ENCODE data around the gene PCNP.
"Not testable (repeated sequence)": the region's sequence is repeated elsewhere in the genome, so short reads cannot be mapped to it uniquely, and the experiment has no call there.

Gene PCNP

GRCh38 chr3:101611023-101611422 lies 37.0 kb downstream of the PCNP start:
- no peak overlapping the region for H3K4me3 ChIP-seq (ENCODE audit: low read length)

GRCh38 chr3:101613014-101613413 lies 39.0 kb downstream of the PCNP start:
- H3K4me3 ChIP-seq (ENCODE audit: low read length); DNase-seq (ENCODE audit: low read depth): not testable (repeated sequence)

More at GRCh38 chr3:101611023-101611422, 37.0 kb downstream of the PCNP start:
- TF ChIP-seq, protein P1, sequence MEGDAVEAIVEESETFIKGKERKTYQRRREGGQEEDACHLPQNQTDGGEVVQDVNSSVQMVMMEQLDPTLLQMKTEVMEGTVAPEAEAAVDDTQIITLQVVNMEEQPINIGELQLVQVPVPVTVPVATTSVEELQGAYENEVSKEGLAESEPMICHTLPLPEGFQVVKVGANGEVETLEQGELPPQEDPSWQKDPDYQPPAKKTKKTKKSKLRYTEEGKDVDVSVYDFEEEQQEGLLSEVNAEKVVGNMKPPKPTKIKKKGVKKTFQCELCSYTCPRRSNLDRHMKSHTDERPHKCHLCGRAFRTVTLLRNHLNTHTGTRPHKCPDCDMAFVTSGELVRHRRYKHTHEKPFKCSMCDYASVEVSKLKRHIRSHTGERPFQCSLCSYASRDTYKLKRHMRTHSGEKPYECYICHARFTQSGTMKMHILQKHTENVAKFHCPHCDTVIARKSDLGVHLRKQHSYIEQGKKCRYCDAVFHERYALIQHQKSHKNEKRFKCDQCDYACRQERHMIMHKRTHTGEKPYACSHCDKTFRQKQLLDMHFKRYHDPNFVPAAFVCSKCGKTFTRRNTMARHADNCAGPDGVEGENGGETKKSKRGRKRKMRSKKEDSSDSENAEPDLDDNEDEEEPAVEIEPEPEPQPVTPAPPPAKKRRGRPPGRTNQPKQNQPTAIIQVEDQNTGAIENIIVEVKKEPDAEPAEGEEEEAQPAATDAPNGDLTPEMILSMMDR (conservative IDR thresholded peaks at IDR 0.05; ENCODE audit: low read length), result no peak
- no peak for DNase-seq (ENCODE audit: low read depth)

DNA sequence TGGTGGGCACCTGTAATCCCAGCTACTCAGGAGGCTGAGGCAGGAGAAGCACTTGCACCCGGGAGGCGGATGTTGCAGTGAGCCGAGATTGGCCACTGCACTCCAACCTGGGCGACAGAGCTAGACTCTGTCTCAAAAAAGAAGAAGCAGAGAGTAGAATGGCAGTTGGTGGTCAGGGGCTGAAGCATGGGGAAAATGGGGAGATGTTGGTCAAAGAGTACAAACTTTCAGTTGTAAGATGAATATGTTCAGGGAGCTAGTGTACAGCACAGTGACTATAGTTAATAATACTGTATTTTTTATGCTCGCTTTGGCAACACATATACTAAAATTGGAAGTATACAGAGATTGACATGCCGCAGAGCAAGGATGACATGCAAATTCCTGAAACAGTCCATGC lies 41.5 kb downstream of the PCNP start:
- no peak for DNase-seq (ENCODE audit: low read depth)
- H3K4me3 ChIP-seq (ENCODE audit: low read length), result no peak overlapping the region
- TF ChIP-seq, protein P1 (conservative IDR thresholded peaks at IDR 0.05; ENCODE audit: low read length), result no peak

DNA sequence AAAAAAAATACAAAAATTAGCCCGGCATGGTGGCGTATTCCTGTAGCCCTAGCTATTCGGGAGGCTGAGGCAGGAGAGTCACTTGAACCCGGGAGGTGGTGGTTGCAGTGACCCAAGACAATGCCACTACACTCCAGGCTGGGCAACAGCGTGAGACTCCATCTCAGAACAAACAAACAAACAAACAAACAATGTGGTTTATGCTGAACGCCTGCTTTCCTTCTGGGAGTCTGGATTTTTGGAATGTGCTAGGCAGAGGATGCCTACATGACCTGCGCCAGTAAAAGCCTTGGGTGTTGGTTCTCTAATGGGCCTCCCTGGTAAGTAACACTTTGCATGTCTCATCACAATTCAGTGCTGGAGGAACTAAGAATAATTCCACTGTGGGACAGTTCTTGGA lies 43.5 kb downstream of the PCNP start:
- no peak for DNase-seq (ENCODE audit: low read depth)
- H3K4me3 ChIP-seq (ENCODE audit: low read length), result no peak overlapping the region
- TF ChIP-seq, protein P1 (conservative IDR thresholded peaks at IDR 0.05; ENCODE audit: low read length), result no peak

DNA sequence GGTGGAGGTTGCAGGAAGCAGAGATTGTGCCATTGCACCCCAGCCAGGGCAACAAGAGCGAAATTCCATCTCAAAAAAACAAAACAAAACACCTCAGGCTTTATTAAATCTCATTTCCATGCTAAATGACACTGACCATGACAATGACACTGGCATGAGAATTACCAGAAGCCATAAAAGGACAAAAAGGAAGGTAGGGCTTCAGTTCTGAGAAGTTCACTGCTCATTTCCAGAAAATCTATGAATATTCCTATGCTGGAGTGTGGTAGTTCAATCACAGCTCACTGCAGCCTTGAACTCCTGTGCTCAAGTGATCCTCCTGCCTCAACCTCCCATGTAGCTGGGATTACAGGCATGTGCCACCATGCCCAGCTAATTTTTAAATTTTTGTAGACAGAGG lies 44.7 kb downstream of the PCNP start:
- DNase-seq (ENCODE audit: low read depth), result no peak
- no peak overlapping the region for H3K4me3 ChIP-seq (ENCODE audit: low read length)
- TF ChIP-seq, protein P1 (conservative IDR thresholded peaks at IDR 0.05; ENCODE audit: low read length), result no peak

DNA sequence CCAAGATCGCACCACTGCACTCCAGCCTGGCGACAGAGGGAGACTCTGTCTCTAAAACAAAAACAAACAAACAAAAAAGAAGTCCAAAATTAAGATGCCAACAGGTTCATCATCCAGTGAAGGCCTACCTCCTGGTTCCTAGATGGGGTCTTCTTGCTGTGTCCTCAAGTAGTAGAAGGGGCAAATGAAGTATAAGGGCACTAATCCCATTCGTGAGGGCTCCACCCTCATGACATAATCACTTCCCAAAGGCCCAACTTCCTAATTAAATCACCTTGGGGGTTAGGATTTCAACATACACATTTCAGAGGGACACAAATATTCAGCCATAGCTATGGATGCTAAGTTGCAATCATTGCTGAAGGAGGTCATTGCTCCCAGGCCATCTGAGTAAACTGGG lies 45.8 kb downstream of the PCNP start:
- no peak for DNase-seq (ENCODE audit: low read depth)
- TF ChIP-seq, protein P1 (conservative IDR thresholded peaks at IDR 0.05; ENCODE audit: low read length), result no peak

DNA sequence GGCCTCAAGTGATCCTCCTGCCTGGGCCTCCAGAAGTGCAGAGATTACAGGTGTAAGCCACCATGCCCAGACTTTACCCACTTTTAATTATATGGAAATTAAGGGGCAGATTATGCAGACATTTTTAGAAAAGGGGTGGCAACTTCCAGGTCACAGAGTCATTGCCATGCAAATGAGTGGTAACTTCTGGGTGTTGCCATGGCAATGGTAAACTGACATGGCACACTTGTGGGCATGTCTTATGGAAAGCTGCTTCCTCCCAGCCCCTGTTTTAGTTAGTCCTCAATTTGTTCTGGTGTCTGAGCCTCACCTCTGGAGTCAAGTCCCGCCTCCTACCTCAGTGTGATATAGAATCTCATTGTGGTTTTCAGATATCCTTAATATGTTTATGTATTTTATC lies 49.7 kb downstream of the PCNP start:
- DNase-seq (ENCODE audit: low read depth), result no peak
- no peak overlapping the region for H3K4me3 ChIP-seq (ENCODE audit: low read length)
- TF ChIP-seq, protein P1 (conservative IDR thresholded peaks at IDR 0.05; ENCODE audit: low read length), result no peak

More for the DNA sequence above, 45.8 kb downstream of the PCNP start:
- H3K4me3 ChIP-seq (ENCODE audit: low read length), result no peak overlapping the region

GRCh38 chr3:101624857-101625256 lies 50.9 kb downstream of the PCNP start:
- H3K4me3 ChIP-seq (ENCODE audit: low read length), result no peak overlapping the region
- TF ChIP-seq, protein P1 (conservative IDR thresholded peaks at IDR 0.05; ENCODE audit: low read length), result no peak
- DNase-seq (ENCODE audit: low read depth), result no peak
